Measurements from ENCODE around the gene CTBS.
"Not testable (repeated sequence)": the region's sequence is repeated elsewhere in the genome, so short reads cannot be mapped to it uniquely, and the experiment has no call there.

CTBS gene

DNA sequence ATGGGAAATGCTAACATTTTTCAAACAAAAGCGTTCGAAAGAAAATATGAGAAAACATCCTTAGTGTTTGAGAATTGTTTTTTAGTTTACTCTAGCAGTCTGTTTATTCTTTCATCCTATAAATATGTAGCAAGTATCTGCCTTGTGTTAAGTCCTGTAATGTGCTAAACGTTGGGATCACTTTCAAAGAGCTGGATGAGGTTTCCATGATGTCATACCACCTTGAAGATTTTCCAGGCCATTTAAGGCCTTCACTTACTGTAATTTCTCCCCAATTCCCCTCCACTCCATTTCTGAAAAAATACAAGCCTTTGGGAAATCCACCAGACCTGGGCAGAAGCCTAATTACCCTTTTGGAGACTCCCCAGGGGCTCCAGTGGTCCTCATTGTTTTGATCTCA lies 24.2 kb upstream of the CTBS start:
- Histone ChIP-seq H3K27ac (ENCODE audit: low read length) (no peak overlapping the region), H3K4me3 (ENCODE audit: low read depth in 1 of 2, low read length in 2 of 2) (no peak overlapping the region), H3K9ac (ENCODE audit: low read depth, low read length) (no peak overlapping the region), H3K4me1 (ENCODE audit: insufficient read depth, low read length) (no peaks in the 10 kb centered on the region), H3K27me3 (ENCODE audit: insufficient read depth, low read length, poor library complexity) (no peaks in the 10 kb centered on the region), H3K4me2 (ENCODE audit: insufficient read depth, low read length) (no peak overlapping the region), H4K20me1 (ENCODE audit: insufficient read depth, low read length) (no peaks in the 10 kb centered on the region), H3K79me2 (ENCODE audit: insufficient read depth, low read length) (no peaks in the 10 kb centered on the region), H3K9me3 (ENCODE audit: insufficient read depth, low read length, severe bottlenecking) (peaks cover 3% of the 10 kb centered on the region), H3K36me3 (ENCODE audit: insufficient read depth, low read length) (no peaks in the 10 kb centered on the region), H2AFZ (ENCODE audit: low read depth, low read length) (no peak overlapping the region)
- ATAC-seq (ENCODE audit: insufficient read depth, low read depth) (no peak), DNase-seq (no peak)
- TF ChIP-seq EZH2 (IDR thresholded peaks at IDR 0.05; ENCODE audit: borderline replicate concordance, low read depth, low read length, severe bottlenecking): no peak
- TF ChIP-seq, protein P1, sequence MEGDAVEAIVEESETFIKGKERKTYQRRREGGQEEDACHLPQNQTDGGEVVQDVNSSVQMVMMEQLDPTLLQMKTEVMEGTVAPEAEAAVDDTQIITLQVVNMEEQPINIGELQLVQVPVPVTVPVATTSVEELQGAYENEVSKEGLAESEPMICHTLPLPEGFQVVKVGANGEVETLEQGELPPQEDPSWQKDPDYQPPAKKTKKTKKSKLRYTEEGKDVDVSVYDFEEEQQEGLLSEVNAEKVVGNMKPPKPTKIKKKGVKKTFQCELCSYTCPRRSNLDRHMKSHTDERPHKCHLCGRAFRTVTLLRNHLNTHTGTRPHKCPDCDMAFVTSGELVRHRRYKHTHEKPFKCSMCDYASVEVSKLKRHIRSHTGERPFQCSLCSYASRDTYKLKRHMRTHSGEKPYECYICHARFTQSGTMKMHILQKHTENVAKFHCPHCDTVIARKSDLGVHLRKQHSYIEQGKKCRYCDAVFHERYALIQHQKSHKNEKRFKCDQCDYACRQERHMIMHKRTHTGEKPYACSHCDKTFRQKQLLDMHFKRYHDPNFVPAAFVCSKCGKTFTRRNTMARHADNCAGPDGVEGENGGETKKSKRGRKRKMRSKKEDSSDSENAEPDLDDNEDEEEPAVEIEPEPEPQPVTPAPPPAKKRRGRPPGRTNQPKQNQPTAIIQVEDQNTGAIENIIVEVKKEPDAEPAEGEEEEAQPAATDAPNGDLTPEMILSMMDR (IDR thresholded peaks at IDR 0.05; ENCODE audit: borderline replicate concordance, extremely low read depth, low read length, poor library complexity, severe bottlenecking): no peak

DNA sequence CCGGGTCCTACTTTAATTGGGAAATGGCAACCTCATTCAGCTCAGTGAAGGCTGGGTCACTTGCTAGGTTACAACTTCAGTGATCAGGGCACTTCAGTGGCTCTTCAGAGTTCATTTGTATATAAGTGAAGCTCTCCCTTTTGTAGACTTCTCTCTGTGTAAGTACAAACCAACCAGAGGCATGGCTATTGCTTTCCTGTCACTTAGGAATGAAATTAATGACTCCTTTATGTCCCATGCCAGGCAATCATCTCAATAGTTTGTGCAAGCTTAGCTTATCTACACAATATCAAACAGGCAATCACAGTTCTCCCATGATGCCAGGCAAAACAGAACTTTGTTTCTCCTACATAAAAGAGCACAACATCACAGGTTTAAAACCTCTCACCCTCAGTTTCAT lies 22.8 kb upstream of the CTBS start:
- H3K27me3 ChIP-seq (ENCODE audit: insufficient read depth, low read length, poor library complexity): no peaks in the 10 kb centered on the region
- H3K4me3 ChIP-seq (ENCODE audit: low read depth in 1 of 2, low read length in 2 of 2): no peak overlapping the region
- no peak for TF ChIP-seq EZH2 (IDR thresholded peaks at IDR 0.05; ENCODE audit: borderline replicate concordance, low read depth, low read length, severe bottlenecking)
- TF ChIP-seq, protein P1 (IDR thresholded peaks at IDR 0.05; ENCODE audit: borderline replicate concordance, extremely low read depth, low read length, poor library complexity, severe bottlenecking): no peak
- no peaks in the 10 kb centered on the region for H3K4me1 ChIP-seq (ENCODE audit: insufficient read depth, low read length)
- no peaks in the 10 kb centered on the region for H3K79me2 ChIP-seq (ENCODE audit: insufficient read depth, low read length)
- DNase-seq (no peak), ATAC-seq (ENCODE audit: insufficient read depth, low read depth) (no peak)
- H3K9ac ChIP-seq (ENCODE audit: low read depth, low read length): no peak overlapping the region
- no peaks in the 10 kb centered on the region for H3K36me3 ChIP-seq (ENCODE audit: insufficient read depth, low read length)
- no peaks in the 10 kb centered on the region for H3K9me3 ChIP-seq (ENCODE audit: insufficient read depth, low read length, severe bottlenecking)
- H2AFZ ChIP-seq (ENCODE audit: low read depth, low read length): no peak overlapping the region
- no peaks in the 10 kb centered on the region for H4K20me1 ChIP-seq (ENCODE audit: insufficient read depth, low read length)
- no peak overlapping the region for H3K4me2 ChIP-seq (ENCODE audit: insufficient read depth, low read length)
- H3K27ac ChIP-seq (ENCODE audit: low read length): no peak overlapping the region

DNA sequence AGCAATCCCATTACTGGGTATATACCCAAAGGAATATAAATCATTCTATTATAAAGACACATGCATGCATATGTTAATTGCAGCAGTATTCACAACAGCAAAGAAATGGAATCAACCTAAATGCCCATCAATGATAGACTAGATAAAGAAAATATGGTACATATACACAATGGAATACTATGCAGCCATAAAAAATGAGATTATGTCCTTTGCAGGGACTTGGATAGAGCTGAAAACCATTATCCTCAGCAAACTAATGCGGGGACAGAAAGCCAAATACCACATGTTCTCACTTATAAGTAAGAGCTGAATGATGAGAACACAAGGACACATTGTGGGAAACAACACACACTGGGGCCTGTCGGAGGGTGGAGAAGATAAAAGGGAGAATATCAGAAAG lies 20.7 kb upstream of the CTBS start:
- not testable (repeated sequence) for H3K79me2 ChIP-seq (ENCODE audit: insufficient read depth, low read length); H3K4me3 ChIP-seq (ENCODE audit: low read depth in 1 of 2, low read length in 2 of 2); H3K36me3 ChIP-seq (ENCODE audit: insufficient read depth, low read length); H3K4me2 ChIP-seq (ENCODE audit: insufficient read depth, low read length); H3K27me3 ChIP-seq (ENCODE audit: insufficient read depth, low read length, poor library complexity); H3K4me1 ChIP-seq (ENCODE audit: insufficient read depth, low read length); H3K27ac ChIP-seq (ENCODE audit: low read length); H4K20me1 ChIP-seq (ENCODE audit: insufficient read depth, low read length); DNase-seq; H3K9me3 ChIP-seq (ENCODE audit: insufficient read depth, low read length, severe bottlenecking); ATAC-seq (ENCODE audit: insufficient read depth, low read depth); H3K9ac ChIP-seq (ENCODE audit: low read depth, low read length); H2AFZ ChIP-seq (ENCODE audit: low read depth, low read length)

DNA sequence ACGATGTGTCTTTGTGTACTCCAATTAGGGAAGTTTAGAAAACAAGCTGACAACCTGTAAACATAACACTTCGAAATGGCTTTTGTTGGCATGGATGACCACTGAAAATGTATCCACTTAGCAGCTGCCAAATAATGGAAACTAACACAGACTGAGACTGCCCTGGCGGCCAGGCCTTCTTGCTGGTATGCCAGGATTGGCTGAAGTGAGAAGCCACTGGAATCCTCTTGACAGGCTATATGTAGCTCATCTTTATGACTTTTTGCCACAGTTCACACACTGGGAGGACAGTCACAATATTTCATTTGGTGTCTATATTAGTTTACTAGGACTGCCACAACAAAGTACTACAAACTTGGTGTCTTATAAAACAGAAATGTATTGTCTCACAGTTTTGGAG lies 12.9 kb upstream of the CTBS start:
- Histone ChIP-seq H3K9ac (ENCODE audit: low read depth, low read length) (no peak overlapping the region), H4K20me1 (ENCODE audit: insufficient read depth, low read length) (no peaks in the 10 kb centered on the region), H3K9me3 (ENCODE audit: insufficient read depth, low read length, severe bottlenecking) (peaks cover 3% of the 10 kb centered on the region), H3K27ac (ENCODE audit: low read length) (no peak overlapping the region), H3K36me3 (ENCODE audit: insufficient read depth, low read length) (no peaks in the 10 kb centered on the region), H3K4me1 (ENCODE audit: insufficient read depth, low read length) (no peaks in the 10 kb centered on the region), H3K4me3 (ENCODE audit: low read depth in 1 of 2, low read length in 2 of 2) (no peak overlapping the region), H3K27me3 (ENCODE audit: insufficient read depth, low read length, poor library complexity) (no peaks in the 10 kb centered on the region), H2AFZ (ENCODE audit: low read depth, low read length) (no peak overlapping the region), H3K4me2 (ENCODE audit: insufficient read depth, low read length) (no peak overlapping the region), H3K79me2 (ENCODE audit: insufficient read depth, low read length) (no peaks in the 10 kb centered on the region)
- DNase-seq: no peak
- TF ChIP-seq, protein P1 (IDR thresholded peaks at IDR 0.05; ENCODE audit: borderline replicate concordance, extremely low read depth, low read length, poor library complexity, severe bottlenecking): no peak
- TF ChIP-seq EZH2 (IDR thresholded peaks at IDR 0.05; ENCODE audit: borderline replicate concordance, low read depth, low read length, severe bottlenecking): no peak
- no peak for ATAC-seq (ENCODE audit: insufficient read depth, low read depth)

Data from DND-41 (cell line).